Measurements from ENCODE around the gene GDF9. TPM values are rescaled to one million over a fixed set of nuclear protein-coding genes. Genes with fewer than 3 reads are reported as not detected.

Gene GDF9
- total RNA-seq, 1 experiment from 2014 or later, result 0.49 TPM

- H3K4me3 ChIP-seq (replicated peaks in 1 of 2; ENCODE audit: low read depth in 1 of 2, low read length in 2 of 2), result peak overlapping the region; percentile 89 to 98
- TF ChIP-seq JUND (IDR thresholded peaks at IDR 0.05) (no peak), ELF1 (IDR thresholded peaks at IDR 0.05; ENCODE audit: borderline replicate concordance, low read depth) (no peak), EZH2 (IDR thresholded peaks at IDR 0.05) (no peak), YY1 (IDR thresholded peaks at IDR 0.05; ENCODE audit: extremely low read depth, insufficient replicate concordance, low read depth, low read length) (no peak), SIN3A (IDR thresholded peaks at IDR 0.05; ENCODE audit: low read depth) (no peak), CEBPB (IDR thresholded peaks at IDR 0.05; ENCODE audit: low read depth) (no peak), FOSL1 (IDR thresholded peaks at IDR 0.05; ENCODE audit: low read depth) (no peak), EZH2phosphoT487 (IDR thresholded peaks at IDR 0.05; ENCODE audit: borderline replicate concordance) (no peak), ZNF274 (IDR thresholded peaks at IDR 0.05; ENCODE audit: low read depth, low read length) (no peak), EGR1 (IDR thresholded peaks at IDR 0.05; ENCODE audit: low read depth) (no peak), TCF7L2 (IDR thresholded peaks at IDR 0.05; ENCODE audit: borderline replicate concordance, extremely low read depth, insufficient read depth, insufficient read length) (no peak), ATF3 (IDR thresholded peaks at IDR 0.05) (no peak), POLR2A (IDR thresholded peaks at IDR 0.05; ENCODE audit: borderline replicate concordance, extremely low read depth, insufficient read depth, insufficient read length) (no peak), POLR2AphosphoS5 (IDR thresholded peaks at IDR 0.05; ENCODE audit: low read depth, low read length) (no peak)
- TF ChIP-seq, protein P1, sequence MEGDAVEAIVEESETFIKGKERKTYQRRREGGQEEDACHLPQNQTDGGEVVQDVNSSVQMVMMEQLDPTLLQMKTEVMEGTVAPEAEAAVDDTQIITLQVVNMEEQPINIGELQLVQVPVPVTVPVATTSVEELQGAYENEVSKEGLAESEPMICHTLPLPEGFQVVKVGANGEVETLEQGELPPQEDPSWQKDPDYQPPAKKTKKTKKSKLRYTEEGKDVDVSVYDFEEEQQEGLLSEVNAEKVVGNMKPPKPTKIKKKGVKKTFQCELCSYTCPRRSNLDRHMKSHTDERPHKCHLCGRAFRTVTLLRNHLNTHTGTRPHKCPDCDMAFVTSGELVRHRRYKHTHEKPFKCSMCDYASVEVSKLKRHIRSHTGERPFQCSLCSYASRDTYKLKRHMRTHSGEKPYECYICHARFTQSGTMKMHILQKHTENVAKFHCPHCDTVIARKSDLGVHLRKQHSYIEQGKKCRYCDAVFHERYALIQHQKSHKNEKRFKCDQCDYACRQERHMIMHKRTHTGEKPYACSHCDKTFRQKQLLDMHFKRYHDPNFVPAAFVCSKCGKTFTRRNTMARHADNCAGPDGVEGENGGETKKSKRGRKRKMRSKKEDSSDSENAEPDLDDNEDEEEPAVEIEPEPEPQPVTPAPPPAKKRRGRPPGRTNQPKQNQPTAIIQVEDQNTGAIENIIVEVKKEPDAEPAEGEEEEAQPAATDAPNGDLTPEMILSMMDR (IDR thresholded peaks at IDR 0.05 in 2 of 3, conservative IDR thresholded peaks at IDR 0.05 in 1 of 3; ENCODE audit: borderline replicate concordance in 1 of 3, insufficient read depth in 1 of 3, low read depth in 2 of 3, low read length in 2 of 3), result no peak
- TF ChIP-seq, protein P2, sequence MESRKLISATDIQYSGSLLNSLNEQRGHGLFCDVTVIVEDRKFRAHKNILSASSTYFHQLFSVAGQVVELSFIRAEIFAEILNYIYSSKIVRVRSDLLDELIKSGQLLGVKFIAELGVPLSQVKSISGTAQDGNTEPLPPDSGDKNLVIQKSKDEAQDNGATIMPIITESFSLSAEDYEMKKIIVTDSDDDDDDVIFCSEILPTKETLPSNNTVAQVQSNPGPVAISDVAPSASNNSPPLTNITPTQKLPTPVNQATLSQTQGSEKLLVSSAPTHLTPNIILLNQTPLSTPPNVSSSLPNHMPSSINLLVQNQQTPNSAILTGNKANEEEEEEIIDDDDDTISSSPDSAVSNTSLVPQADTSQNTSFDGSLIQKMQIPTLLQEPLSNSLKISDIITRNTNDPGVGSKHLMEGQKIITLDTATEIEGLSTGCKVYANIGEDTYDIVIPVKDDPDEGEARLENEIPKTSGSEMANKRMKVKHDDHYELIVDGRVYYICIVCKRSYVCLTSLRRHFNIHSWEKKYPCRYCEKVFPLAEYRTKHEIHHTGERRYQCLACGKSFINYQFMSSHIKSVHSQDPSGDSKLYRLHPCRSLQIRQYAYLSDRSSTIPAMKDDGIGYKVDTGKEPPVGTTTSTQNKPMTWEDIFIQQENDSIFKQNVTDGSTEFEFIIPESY (IDR thresholded peaks at IDR 0.05; ENCODE audit: extremely low read depth, insufficient replicate concordance, low read length), result no peak
- TF ChIP-seq, protein P3, sequence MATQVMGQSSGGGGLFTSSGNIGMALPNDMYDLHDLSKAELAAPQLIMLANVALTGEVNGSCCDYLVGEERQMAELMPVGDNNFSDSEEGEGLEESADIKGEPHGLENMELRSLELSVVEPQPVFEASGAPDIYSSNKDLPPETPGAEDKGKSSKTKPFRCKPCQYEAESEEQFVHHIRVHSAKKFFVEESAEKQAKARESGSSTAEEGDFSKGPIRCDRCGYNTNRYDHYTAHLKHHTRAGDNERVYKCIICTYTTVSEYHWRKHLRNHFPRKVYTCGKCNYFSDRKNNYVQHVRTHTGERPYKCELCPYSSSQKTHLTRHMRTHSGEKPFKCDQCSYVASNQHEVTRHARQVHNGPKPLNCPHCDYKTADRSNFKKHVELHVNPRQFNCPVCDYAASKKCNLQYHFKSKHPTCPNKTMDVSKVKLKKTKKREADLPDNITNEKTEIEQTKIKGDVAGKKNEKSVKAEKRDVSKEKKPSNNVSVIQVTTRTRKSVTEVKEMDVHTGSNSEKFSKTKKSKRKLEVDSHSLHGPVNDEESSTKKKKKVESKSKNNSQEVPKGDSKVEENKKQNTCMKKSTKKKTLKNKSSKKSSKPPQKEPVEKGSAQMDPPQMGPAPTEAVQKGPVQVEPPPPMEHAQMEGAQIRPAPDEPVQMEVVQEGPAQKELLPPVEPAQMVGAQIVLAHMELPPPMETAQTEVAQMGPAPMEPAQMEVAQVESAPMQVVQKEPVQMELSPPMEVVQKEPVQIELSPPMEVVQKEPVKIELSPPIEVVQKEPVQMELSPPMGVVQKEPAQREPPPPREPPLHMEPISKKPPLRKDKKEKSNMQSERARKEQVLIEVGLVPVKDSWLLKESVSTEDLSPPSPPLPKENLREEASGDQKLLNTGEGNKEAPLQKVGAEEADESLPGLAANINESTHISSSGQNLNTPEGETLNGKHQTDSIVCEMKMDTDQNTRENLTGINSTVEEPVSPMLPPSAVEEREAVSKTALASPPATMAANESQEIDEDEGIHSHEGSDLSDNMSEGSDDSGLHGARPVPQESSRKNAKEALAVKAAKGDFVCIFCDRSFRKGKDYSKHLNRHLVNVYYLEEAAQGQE (IDR thresholded peaks at IDR 0.05; ENCODE audit: low read depth), result no peak
- TF ChIP-seq, protein P4, sequence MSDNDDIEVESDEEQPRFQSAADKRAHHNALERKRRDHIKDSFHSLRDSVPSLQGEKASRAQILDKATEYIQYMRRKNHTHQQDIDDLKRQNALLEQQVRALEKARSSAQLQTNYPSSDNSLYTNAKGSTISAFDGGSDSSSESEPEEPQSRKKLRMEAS (IDR thresholded peaks at IDR 0.05), result no peak
- no peak overlapping the region for H2AFZ ChIP-seq (ENCODE audit: low read depth, low read length, poor library complexity, severe bottlenecking)
- ChIA-PET CTCF (no interaction called here), RAD21 (ENCODE audit: low non-redundant PET in 1 of 2, low total read pairs in 2 of 2, uncharacterized antibody in 2 of 2, unreplicated experiment in 2 of 2) (no interaction called here), POLR2A (interaction anchor here (0.8 kb wide), 1 partner anchor 21 kb away, joined by 3 read pairs; no protein-coding TSS in a partner anchor)
- H3K9ac ChIP-seq (ENCODE audit: low read length), result peak overlapping the region; percentile 99
- H3K79me2 ChIP-seq (ENCODE audit: insufficient read depth, low read length), result peaks cover 26% of the 10 kb centered on the region
- no TSS peak for BruUV-seq (replicated peaks)
- no peaks in the 10 kb centered on the region for H3K9me3 ChIP-seq (ENCODE audit: control insufficient read depth in 1 of 2, insufficient read depth in 1 of 2, low read depth in 1 of 2, low read length in 2 of 2)
- intact Hi-C loops (cut with micrococcal nuclease), result no loop called here
- H3K27ac ChIP-seq (ENCODE audit: low read depth, low read length), result peak overlapping the region; percentile 70
- peak overlapping the region; percentile 82 for H3K4me2 ChIP-seq (ENCODE audit: low read length)
- no peaks in the 10 kb centered on the region for H4K20me1 ChIP-seq (ENCODE audit: insufficient read depth)
- H3K27me3 ChIP-seq (ENCODE audit: insufficient read depth, low read length), result no peaks in the 10 kb centered on the region
- DNase-seq (ENCODE audit: low read depth, low spot score) (no peak), ATAC-seq (no peak)
- no peaks in the 10 kb centered on the region for H3K9me2 ChIP-seq (ENCODE audit: insufficient read depth)
- peaks cover 4 to 15% of the 10 kb centered on the region in 2 experiments; a peak in 2 of 4 replicates for H3K36me3 ChIP-seq (ENCODE audit: control insufficient read depth in 1 of 2, insufficient read depth in 2 of 2, low read length in 2 of 2)
- peaks cover 4 to 17% of the 10 kb centered on the region in 2 experiments for H3K4me1 ChIP-seq (ENCODE audit: control insufficient read depth in 1 of 2, insufficient read depth in 2 of 2, low read length in 2 of 2)
Measured at GRCh38 chr5:132867046-132867451, 780 bp upstream of the GDF9 start.

All from HCT116 (cell line).